Stomach (tissue), 4 donors: ENCODE measurements around the gene SPOP.

ENCODE experiments used
- EP300 ChIP-seq: sonication (generic); formaldehyde crosslinking; IDR thresholded peaks from one replicate; pipeline ENCODE4 v1.6.1; 2017; ENCODE audit warnings: antibody characterized with exemption
- POLR2A ChIP-seq, 4 donors: fragments of 450-650 bp; IDR thresholded peaks; one replicate each; pipeline ENCODE4 v1.6.1; 2016; ENCODE audit warnings: antibody characterized with exemption in 4 of 4, control low read depth in 2 of 4, mild to moderate bottlenecking in 1 of 4, moderate library complexity in 1 of 4
- POLR2AphosphoS5 ChIP-seq, 3 donors: sonication (generic); formaldehyde crosslinking; IDR thresholded peaks; one replicate each; pipeline ENCODE4 v1.6.1; 2016; ENCODE audit warnings: antibody characterized with exemption in 3 of 3

DNA sequence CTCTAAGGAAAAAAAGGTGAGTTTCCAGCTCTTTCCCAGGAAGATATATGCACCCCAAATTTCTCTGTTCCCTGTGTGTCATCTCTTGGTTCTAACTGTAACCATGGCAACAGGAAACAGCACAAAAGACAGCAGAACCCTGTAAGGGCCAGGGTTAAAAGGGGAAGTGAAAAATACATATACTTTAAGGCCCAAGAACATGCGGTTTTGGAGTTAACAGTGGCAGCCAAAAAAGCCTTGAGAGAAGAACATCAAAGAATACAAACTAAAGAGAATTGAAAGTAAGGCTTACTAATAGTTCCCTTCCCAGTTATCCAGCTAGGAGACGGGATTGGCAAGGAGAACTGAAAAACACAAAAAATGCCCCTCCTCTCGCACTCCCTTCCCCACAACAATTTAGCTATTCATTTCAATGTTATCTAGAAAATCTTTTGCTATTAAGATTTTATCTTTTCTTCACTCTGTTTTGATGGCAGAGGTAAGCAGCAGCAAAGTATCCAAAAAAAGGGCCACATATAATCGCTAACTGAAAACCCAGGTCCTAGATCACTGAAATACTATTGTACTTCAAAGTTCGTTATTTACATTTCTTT lies 1.5 kb downstream of the SPOP start:
- TF ChIP-seq POLR2A (IDR thresholded peaks at IDR 0.05) (no peak), EP300 (no peak), POLR2AphosphoS5 (IDR thresholded peaks at IDR 0.05) (no peak)
